OCI-LY3 (cell line): ENCODE data around the gene PPP1R14D.

Experiments
- EZH2phosphoT487 ChIP-seq: fragments of 200-600 bp; shearing (Covaris generic); IDR thresholded peaks from 2 replicates; pipeline ENCODE4 v1.6.1; 2018; ENCODE audit warnings: antibody characterized with exemption, mixed run types, low read depth
- TF ChIP-seq, protein P1 (sequence below): fragments of 200-600, 300-600 bp; sonication (generic); IDR thresholded peaks from 2 replicates; pipeline ENCODE4 v1.5.1; 2014; ENCODE audit warnings: antibody characterized with exemption, low read length, low read depth

GRCh38 chr15:40793216-40793989, 35.1 kb downstream of the PPP1R14D start:
- TF ChIP-seq, protein P1, sequence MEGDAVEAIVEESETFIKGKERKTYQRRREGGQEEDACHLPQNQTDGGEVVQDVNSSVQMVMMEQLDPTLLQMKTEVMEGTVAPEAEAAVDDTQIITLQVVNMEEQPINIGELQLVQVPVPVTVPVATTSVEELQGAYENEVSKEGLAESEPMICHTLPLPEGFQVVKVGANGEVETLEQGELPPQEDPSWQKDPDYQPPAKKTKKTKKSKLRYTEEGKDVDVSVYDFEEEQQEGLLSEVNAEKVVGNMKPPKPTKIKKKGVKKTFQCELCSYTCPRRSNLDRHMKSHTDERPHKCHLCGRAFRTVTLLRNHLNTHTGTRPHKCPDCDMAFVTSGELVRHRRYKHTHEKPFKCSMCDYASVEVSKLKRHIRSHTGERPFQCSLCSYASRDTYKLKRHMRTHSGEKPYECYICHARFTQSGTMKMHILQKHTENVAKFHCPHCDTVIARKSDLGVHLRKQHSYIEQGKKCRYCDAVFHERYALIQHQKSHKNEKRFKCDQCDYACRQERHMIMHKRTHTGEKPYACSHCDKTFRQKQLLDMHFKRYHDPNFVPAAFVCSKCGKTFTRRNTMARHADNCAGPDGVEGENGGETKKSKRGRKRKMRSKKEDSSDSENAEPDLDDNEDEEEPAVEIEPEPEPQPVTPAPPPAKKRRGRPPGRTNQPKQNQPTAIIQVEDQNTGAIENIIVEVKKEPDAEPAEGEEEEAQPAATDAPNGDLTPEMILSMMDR = no peak
- TF ChIP-seq EZH2phosphoT487 = no peak
